Erythroblast (primary cell): ENCODE measurements around the gene FAM107A.

Experiments
- GATA1 ChIP-seq: IDR thresholded peaks from 2 replicates; pipeline ENCODE4 v1.6.1; 2011; ENCODE audit warnings: low read depth, mild to moderate bottlenecking, control low read depth, low read length, moderate library complexity
- POLR2A ChIP-seq: IDR thresholded peaks from 2 replicates; pipeline ENCODE4 v1.6.1; 2011; ENCODE audit warnings: mild to moderate bottlenecking, low read length

DNA sequence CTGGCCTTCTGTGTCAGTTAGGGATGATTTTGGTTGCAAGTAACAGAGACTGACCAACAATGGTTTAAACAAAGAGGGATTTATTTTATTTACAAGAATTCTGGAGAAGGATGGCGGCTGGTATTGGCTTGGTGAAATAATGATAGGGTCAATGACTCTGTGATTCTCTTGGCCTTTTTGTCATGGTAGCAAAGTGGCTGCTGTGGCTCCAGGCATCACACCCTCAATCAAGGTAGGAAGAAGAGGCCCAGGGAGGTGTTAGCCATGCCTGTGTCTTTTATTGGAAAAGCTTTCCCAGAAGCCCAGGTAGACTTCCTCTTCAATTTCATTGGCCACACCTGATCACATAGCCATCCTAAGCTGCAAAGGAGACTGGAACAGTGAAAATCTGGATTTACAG, 13.1 kb downstream of the FAM107A start:
- no peak for TF ChIP-seq POLR2A
- TF ChIP-seq GATA1, result no peak
